Adrenal gland (tissue), 12 donors: ENCODE results near the gene DCAF6. TPM values are rescaled to one million over a fixed set of nuclear protein-coding genes. Genes with fewer than 3 reads are reported as not detected.

Source experiments
- DNase-seq, 7 donors: peaks; one replicate each; pipeline ENCODE4 v3.0.0-alpha.2; 2019 to 2020
- H3K27ac ChIP-seq, 5 donors: fragments of 200-600 bp; sonication (generic) in 4 of 5; 1 replicate in 3 of 5; 2 replicates in 2 of 5; pipeline versions ENCODE4 v1.5.1 to v1.8.0; 2016 to 2020; ENCODE audit warnings: mild to moderate bottlenecking in 1 of 5
- H3K27me3 ChIP-seq: fragments of 200-600 bp; 2 replicates; pipeline ENCODE4 v1.8.0; 2021
- H3K36me3 ChIP-seq, 2 donors: fragments of 200-600 bp; replicated peaks in 1 of 2; 1 replicate in 1 of 2; 2 replicates in 1 of 2; pipeline versions ENCODE4 v1.5.1 to v1.8.0; 2018 to 2022
- H3K4me1 ChIP-seq, 2 donors: fragments of 200-600 bp; replicated peaks in 1 of 2; 1 replicate in 1 of 2; 2 replicates in 1 of 2; pipeline versions ENCODE4 v1.5.1 to v1.8.0; 2018 to 2021
- H3K4me3 ChIP-seq, 4 donors: fragments of 200-600 bp; sonication (generic) in 3 of 4; one replicate each; pipeline ENCODE4 v1.5.1; 2016 to 2018
- H3K9me3 ChIP-seq, 3 donors: fragments of 200-600 bp; sonication (generic) in 1 of 3; replicated peaks in 1 of 3; 1 replicate in 2 of 3; 2 replicates in 1 of 3; pipeline versions ENCODE4 v1.5.1 to v1.8.0; 2016 to 2021
- POLR2A ChIP-seq, 2 donors: fragments of 450-650 bp; IDR thresholded peaks; one replicate each; pipeline ENCODE4 v1.6.1; 2017; ENCODE audit warnings: antibody characterized with exemption in 2 of 2, mild to moderate bottlenecking in 2 of 2, moderate library complexity in 1 of 2
- WGBS, 4 donors: extraction: QIAGEN DNeasy Blood & Tissue Kit in 2 of 4; methylation state at CpG; one replicate each; pipeline versions ENCODE4 v1.1.5 to v1.1.7; 2013 to 2017; 5-methylcytosine and 5-hydroxymethylcytosine counted together
- intact Hi-C, 2 donors: fragments of 100-400 bp; cut with DNase I; formaldehyde crosslinking; loops; one replicate each; pipeline versions ENCODE4 v1.14.1 to v1.15.0; 2022 to 2023
- polyA plus RNA-seq, 3 donors: library from polyadenylated mRNA; stranded (reverse); fragments of 200-250 nt in 2 of 3; fragments of 350-450 nt in 1 of 3; fragmentation: Illumina TruSeq in 1 of 3; extraction: RNeasy Lipid Tissue Mini Kit (QIAGEN cat#74804) in 1 of 3; gene quantifications; one replicate each; pipeline ENCODE4 v1.2.3, GENCODE V29; 2013 to 2014
- total RNA-seq, 9 donors: library from RNA; depleted of rRNA in 4 of 9; stranded (reverse); fragments of >200 nt in 4 of 9; fragments of 120-200 nt in 1 of 9; fragmentation: NEBNext Ultra II Directional in 1 of 9; extraction: Animal tissue kit (Norgen Biotek cat#: 25700) in 1 of 9; gene quantifications; one replicate each; pipeline versions ENCODE4 v1.1.0 to v1.2.4, GENCODE V29; 2013 to 2023
- TF ChIP-seq, protein P1 (sequence below), 6 experiments: fragments of 450-650 bp in 4 of 6; fragments of 200-600 bp in 2 of 6; sonication (generic) in 1 of 6; IDR thresholded peaks; 1 replicate in 5 of 6; 2 replicates in 1 of 6; pipeline versions ENCODE4 v1.5.1 to v1.8.0; 2016 to 2021; ENCODE audit warnings: antibody characterized with exemption in 6 of 6, mild to moderate bottlenecking in 2 of 6, moderate library complexity in 1 of 6
- donor health status: healthy with polysubstance abuse.
- donor health status: Bipolar disorder and iron deficiency.
- donor health status: DM: yes; HTN: yes; CAD: no.
- donor health status: DM: no; HTN: no; CAD: no.
- donor health status: DM: no; HTN: no; CAD: no.
- donor health status: DM: yes; HTN: yes; CAD: no.

DCAF6 gene
- total and polyA plus RNA-seq, 12 donors, result 46.4 to 160 (median 90.5) TPM

DNA sequence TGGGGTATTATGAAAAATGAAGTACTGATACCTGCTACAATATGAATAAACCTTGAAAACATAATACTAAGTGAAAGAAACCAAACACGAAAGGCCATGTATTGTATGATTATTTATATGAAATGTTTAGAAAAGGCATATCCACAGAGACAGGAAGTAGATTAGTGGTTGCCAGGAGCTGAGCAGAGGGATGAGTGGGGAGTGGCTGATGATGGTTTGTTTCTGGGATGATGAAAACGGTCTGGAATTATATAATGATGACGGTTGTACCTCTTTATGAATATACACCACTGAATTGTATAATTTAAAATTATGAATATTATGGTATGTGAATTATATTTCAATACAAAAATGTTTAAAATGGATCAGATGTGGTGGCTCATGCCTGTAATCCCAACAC is 64.2 kb downstream of the DCAF6 start:
- TF ChIP-seq, protein P1, sequence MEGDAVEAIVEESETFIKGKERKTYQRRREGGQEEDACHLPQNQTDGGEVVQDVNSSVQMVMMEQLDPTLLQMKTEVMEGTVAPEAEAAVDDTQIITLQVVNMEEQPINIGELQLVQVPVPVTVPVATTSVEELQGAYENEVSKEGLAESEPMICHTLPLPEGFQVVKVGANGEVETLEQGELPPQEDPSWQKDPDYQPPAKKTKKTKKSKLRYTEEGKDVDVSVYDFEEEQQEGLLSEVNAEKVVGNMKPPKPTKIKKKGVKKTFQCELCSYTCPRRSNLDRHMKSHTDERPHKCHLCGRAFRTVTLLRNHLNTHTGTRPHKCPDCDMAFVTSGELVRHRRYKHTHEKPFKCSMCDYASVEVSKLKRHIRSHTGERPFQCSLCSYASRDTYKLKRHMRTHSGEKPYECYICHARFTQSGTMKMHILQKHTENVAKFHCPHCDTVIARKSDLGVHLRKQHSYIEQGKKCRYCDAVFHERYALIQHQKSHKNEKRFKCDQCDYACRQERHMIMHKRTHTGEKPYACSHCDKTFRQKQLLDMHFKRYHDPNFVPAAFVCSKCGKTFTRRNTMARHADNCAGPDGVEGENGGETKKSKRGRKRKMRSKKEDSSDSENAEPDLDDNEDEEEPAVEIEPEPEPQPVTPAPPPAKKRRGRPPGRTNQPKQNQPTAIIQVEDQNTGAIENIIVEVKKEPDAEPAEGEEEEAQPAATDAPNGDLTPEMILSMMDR (IDR thresholded peaks at IDR 0.05), result no peak
- TF ChIP-seq POLR2A (IDR thresholded peaks at IDR 0.05), result no peak
- intact Hi-C loops, result loop anchor here in 1 of 2 donors (10.0 kb wide), 1 partner anchor 74 kb away; no protein-coding TSS in a partner anchor

DNA sequence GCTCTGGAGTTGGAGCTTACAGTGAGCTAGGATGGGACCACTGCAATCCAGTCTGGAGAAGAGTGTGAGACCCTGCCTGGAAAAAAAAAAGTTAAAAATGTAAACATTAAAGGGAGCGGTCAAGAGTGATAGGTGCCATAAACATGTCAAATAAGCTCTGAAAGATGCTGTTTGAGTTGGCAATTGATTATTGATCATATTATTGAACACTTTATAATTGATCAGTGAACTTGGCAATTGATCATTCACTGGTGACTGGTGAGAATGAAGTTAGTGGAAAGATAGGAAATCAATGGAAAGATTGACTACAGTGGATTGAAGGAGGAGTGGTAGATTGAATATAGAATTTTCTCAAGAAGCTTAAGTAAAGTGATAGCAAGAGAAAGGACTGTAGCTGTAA is 64.7 kb downstream of the DCAF6 start:
- no peaks in the 10 kb centered on the region for H3K27me3 ChIP-seq
- H3K4me1 ChIP-seq, result no peaks in the 10 kb centered on the region
- peaks cover 0 to 12% of the 10 kb centered on the region in 2 donors for H3K36me3 ChIP-seq
- H3K27ac ChIP-seq, result no peak overlapping the region
- H3K9me3 ChIP-seq, result no peaks in the 10 kb centered on the region
- 97 to 100% (median 99%) methylated on average over 1 of the region's 1 CpG for WGBS, 4 donors
- TF ChIP-seq, protein P1 (IDR thresholded peaks at IDR 0.05), result no peak
- no peak for TF ChIP-seq POLR2A (IDR thresholded peaks at IDR 0.05)
- no peak overlapping the region for H3K4me3 ChIP-seq
- no peak for DNase-seq
- intact Hi-C loops, result loop anchor here in 1 of 2 donors (10.0 kb wide), 1 partner anchor 74 kb away; no protein-coding TSS in a partner anchor

More for the DNA sequence above, 64.2 kb downstream of the DCAF6 start:
- 93 to 95% (median 94%) methylated on average over 3 of the region's 3 CpGs for WGBS, 4 donors
- DNase-seq, result no peak
- no peak overlapping the region for H3K27ac ChIP-seq
- H3K36me3 ChIP-seq, result peaks cover 0 to 12% of the 10 kb centered on the region in 2 donors
- no peak overlapping the region for H3K4me3 ChIP-seq
- H3K9me3 ChIP-seq, result no peaks in the 10 kb centered on the region
- no peaks in the 10 kb centered on the region for H3K4me1 ChIP-seq
- no peaks in the 10 kb centered on the region for H3K27me3 ChIP-seq

DNA sequence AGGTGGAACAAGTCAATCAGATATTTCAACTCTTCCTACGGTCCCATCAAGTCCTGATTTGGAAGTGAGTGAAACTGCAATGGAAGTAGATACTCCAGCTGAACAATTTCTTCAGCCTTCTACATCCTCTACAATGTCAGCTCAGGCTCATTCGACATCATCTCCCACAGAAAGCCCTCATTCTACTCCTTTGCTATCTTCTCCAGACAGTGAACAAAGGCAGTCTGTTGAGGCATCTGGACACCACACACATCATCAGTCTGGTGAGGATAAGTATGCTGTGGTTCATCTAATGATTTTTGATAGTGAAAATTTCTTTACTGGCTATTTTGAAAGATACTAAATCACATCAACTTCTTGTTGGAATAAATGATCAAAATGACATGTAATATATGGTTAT is 68.0 kb downstream of the DCAF6 start:
- no peak for DNase-seq
- intact Hi-C loops, result loop anchor here in 1 of 2 donors (10.0 kb wide), 1 partner anchor 70 kb away; no protein-coding TSS in a partner anchor
- Histone ChIP-seq H3K36me3 (peaks cover 0 to 9% of the 10 kb centered on the region in 2 donors), H3K9me3 (no peaks in the 10 kb centered on the region), H3K4me3 (no peak overlapping the region), H3K4me1 (no peaks in the 10 kb centered on the region), H3K27me3 (no peaks in the 10 kb centered on the region), H3K27ac (no peak overlapping the region)
- TF ChIP-seq POLR2A (IDR thresholded peaks at IDR 0.05), result no peak
- TF ChIP-seq, protein P1 (IDR thresholded peaks at IDR 0.05), result no peak
- 94 to 98% (median 95%) methylated on average over 2 of the region's 2 CpGs for WGBS, 4 donors

DNA sequence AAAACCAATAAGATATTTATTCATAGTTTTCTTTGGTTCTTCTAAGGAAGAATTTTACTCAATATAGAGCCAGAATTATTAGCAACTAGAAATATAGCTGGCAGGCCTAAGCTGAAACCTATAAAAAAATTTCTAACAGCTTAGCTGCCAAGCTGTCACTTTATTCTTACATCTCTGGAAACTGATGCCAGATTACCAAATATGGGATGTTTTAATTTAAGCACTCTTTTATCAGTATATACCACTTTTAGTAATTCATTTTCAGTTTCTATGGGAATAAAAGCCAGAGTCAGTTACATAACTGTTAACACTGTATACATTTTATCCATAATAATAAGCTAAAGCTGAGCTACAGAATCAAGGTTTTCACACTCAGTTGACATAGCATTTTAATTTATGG is 69.0 kb downstream of the DCAF6 start:
- Histone ChIP-seq H3K27ac (no peak overlapping the region), H3K4me3 (no peak overlapping the region), H3K36me3 (peaks cover 0 to 9% of the 10 kb centered on the region in 2 donors), H3K9me3 (no peaks in the 10 kb centered on the region), H3K4me1 (no peaks in the 10 kb centered on the region), H3K27me3 (no peaks in the 10 kb centered on the region)
- TF ChIP-seq POLR2A (IDR thresholded peaks at IDR 0.05), result no peak
- TF ChIP-seq, protein P1 (IDR thresholded peaks at IDR 0.05), result no peak
- intact Hi-C loops, result loop anchor here in 1 of 2 donors (10.0 kb wide), 1 partner anchor 69 kb away; no protein-coding TSS in a partner anchor
- no peak for DNase-seq
